Panc1 (cell line): ENCODE measurements around the gene CLBA1.

Source experiments
- CTCF ChIP-seq: fragments of 450-650 bp; IDR thresholded peaks from 2 replicates; pipeline ENCODE4 v1.5.1; 2017; ENCODE audit warnings: mild to moderate bottlenecking
- POLR2AphosphoS5 ChIP-seq: IDR thresholded peaks from 2 replicates; pipeline ENCODE4 v1.6.1; 2012; ENCODE audit warnings: mild to moderate bottlenecking, low read depth, low read length, moderate library complexity
- REST ChIP-seq, 2 experiments: IDR thresholded peaks; 2 replicates each; pipeline ENCODE4 v1.6.1; 2011 to 2012; ENCODE audit warnings: low read depth in 2 of 2, control low read depth in 1 of 2, low read length in 1 of 2, mild to moderate bottlenecking in 1 of 2, moderate library complexity in 1 of 2; ENCODE audit not compliant: insufficient read depth in 1 of 2
- SIN3A ChIP-seq: IDR thresholded peaks from 2 replicates; pipeline ENCODE4 v1.6.1; 2012; ENCODE audit warnings: low read depth, mild to moderate bottlenecking, low read length, moderate library complexity, borderline replicate concordance; ENCODE audit not compliant: insufficient read depth
- TCF7L2 ChIP-seq: IDR thresholded peaks from 2 replicates; pipeline ENCODE4 v1.6.1; 2011; ENCODE audit warnings: mild to moderate bottlenecking, low read depth, low read length, inconsistent platforms

- TF ChIP-seq CTCF (no peak), POLR2AphosphoS5 (no peak), SIN3A (no peak), TCF7L2 (no peak), REST (IDR thresholded peaks at IDR 0.05; ENCODE audit: insufficient read depth in 1 of 2, low read depth in 2 of 2, low read length in 1 of 2) (no peak)
These were observed 28.4 kb downstream of the CLBA1 start for GRCh38 chr14:105014032-105014431.
